ENCODE data around the gene ROBO1. TPM values are rescaled to one million over a fixed set of nuclear protein-coding genes. Genes with fewer than 3 reads are reported as not detected.

The ROBO1 gene
- total and polyA plus RNA-seq, 2 donors (not counting 3 experiments of a cell fraction or from before 2014, with no cell fraction given), result 5.9 to 14.2 TPM

DNA sequence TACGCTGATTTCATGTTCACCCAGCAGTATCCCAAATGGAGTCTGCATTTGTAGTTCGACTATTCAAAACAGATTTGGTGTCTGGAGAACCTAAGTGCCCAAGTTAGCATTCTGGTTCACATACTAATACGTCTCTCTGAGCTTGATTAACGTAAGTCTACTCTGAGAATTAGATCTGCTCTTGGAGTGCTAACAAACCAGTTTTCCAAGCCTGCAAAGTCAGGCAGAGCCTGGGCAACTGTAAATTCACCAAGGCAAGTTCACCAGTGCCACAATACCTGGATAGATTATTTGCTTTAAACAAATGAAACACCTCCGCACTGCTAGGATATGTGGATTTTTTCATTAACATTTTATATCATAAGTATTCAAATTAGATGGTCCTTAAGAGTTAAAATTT lies 912.6 kb downstream of the ROBO1 start:
- no peak overlapping the region for H3K27ac ChIP-seq (ENCODE audit: insufficient read depth, low read depth, low read length)
- TF ChIP-seq FOS (IDR thresholded peaks at IDR 0.05; ENCODE audit: borderline replicate concordance, insufficient read depth, low read length) (no peak), POLR2A (IDR thresholded peaks at IDR 0.05; ENCODE audit: low read depth, low read length) (no peak), POLR2AphosphoS5 (IDR thresholded peaks at IDR 0.05; ENCODE audit: insufficient read depth, low read depth, low read length) (no peak), MYC (IDR thresholded peaks at IDR 0.05; ENCODE audit: low read depth, low read length) (no peak), EZH2 (IDR thresholded peaks at IDR 0.05; ENCODE audit: borderline replicate concordance, low read depth, low read length, severe bottlenecking) (no peak)
- TF ChIP-seq, protein P1, sequence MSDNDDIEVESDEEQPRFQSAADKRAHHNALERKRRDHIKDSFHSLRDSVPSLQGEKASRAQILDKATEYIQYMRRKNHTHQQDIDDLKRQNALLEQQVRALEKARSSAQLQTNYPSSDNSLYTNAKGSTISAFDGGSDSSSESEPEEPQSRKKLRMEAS (IDR thresholded peaks at IDR 0.05; ENCODE audit: insufficient read depth, insufficient read length), result no peak
- no peaks in the 10 kb centered on the region for H3K79me2 ChIP-seq (ENCODE audit: control insufficient read depth, insufficient read depth, low read length)
- intact Hi-C loops (cut with micrococcal nuclease), result loop anchor here (5.0 kb wide), 1 partner anchor 122 kb away; no protein-coding TSS in a partner anchor
- H3K9me3 ChIP-seq (replicated peaks; ENCODE audit: control insufficient read depth, insufficient read depth, low read length), result no peaks in the 10 kb centered on the region
- H3K4me2 ChIP-seq (ENCODE audit: insufficient read depth, low read length), result peak overlapping the region; percentile 72
- no TSS peak for BruUV-seq (replicated peaks)
- no peak for FAIRE-seq
- H3K27me3 ChIP-seq (ENCODE audit: control insufficient read depth in 2 of 2, insufficient read depth in 2 of 2, low read length in 2 of 2), result no peaks in the 10 kb centered on the region
- dilution Hi-C loops (cut with MboI; ENCODE audit: extremely low pct_ligation_motif_present, low sequenced_read_pairs), result no loop called here
- no peak overlapping the region for H3K4me3 ChIP-seq (replicated peaks in 1 of 3; ENCODE audit: insufficient read depth in 1 of 3, low read depth in 1 of 3, low read length in 3 of 3)
- peak; percentile 29 for DNase-seq (ENCODE audit: low read depth, low spot score)
- no peaks in the 10 kb centered on the region for H3K9me1 ChIP-seq (replicated peaks; ENCODE audit: control insufficient read depth, extremely low read depth, insufficient read depth, low read length)
- peaks cover 10% of the 10 kb centered on the region for H3K4me1 ChIP-seq (ENCODE audit: control insufficient read depth, extremely low read depth, insufficient read depth, low read length)
- H3K36me3 ChIP-seq (ENCODE audit: control insufficient read depth in 2 of 2, extremely low read depth in 1 of 2, insufficient read depth in 2 of 2, low read length in 2 of 2), result no peaks in the 10 kb centered on the region
- ChIA-PET POLR2A (no interaction called here), CTCF (interaction anchor here (0.8 to 2.7 kb wide), 3 partner anchors 12 to 178 kb away, joined by 4 to 9 read pairs (median 4); no protein-coding TSS in a partner anchor)
- H3K9ac ChIP-seq (replicated peaks; ENCODE audit: extremely low read depth, insufficient read depth, low read length), result no peak overlapping the region
- no peaks in the 10 kb centered on the region for H4K20me1 ChIP-seq (replicated peaks; ENCODE audit: control insufficient read depth, extremely low read depth, insufficient read depth, low read length)
- peak overlapping the region; percentile 62 for H2AFZ ChIP-seq (ENCODE audit: low read depth, low read length)

DNA sequence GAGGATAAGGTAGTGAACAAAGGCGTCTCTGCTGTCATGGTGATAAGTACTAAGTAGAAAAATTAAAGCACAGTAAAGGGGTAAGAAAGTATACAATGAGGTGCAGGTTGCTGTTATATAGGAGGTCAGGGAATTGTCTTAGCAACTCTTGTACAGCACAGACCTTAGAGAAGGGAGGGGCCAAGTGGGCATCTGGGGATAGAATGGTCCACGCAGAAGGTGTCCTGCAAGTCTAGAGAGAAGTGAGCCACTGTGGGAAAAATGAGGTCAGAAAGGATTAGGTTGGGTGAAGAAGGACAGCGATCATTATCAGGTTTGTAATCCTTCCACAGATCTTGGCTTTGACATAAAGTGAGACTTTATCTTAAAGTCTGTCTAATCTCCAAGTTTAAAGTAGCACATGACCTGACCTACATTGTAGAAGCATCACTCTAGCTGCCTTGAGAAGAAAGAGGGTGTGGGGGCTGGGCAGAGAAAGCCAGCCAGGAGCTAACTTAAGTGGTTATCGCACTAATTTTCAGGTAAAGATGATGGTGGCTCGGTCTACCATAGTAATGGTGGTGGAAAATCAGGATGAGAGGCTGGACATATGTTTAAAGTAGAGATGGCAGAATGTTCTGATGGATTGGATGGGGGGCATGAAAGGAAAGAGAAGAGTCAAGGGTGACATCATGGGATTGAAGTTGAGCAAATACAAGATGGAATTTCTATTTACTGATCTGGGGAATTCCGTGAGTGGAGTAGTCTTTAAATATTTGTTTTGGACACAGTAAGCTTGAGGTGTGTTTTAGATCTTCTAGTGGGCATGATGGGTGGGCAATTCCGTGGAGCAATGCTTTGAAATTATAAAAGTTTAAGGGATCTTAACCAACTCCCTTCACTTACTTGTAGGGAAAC lies 919.2 kb downstream of the ROBO1 start:
- ChIA-PET POLR2A (no interaction called here), CTCF (no interaction called here)
- H3K9me1 ChIP-seq (replicated peaks; ENCODE audit: control insufficient read depth, extremely low read depth, insufficient read depth, low read length), result no peaks in the 10 kb centered on the region
- H3K4me3 ChIP-seq (replicated peaks in 1 of 3; ENCODE audit: insufficient read depth in 1 of 3, low read depth in 1 of 3, low read length in 3 of 3), result no peak overlapping the region
- no peak overlapping the region for H2AFZ ChIP-seq (ENCODE audit: low read depth, low read length)
- DNase-seq (ENCODE audit: low read depth, low spot score) (no peak), FAIRE-seq (no peak)
- H4K20me1 ChIP-seq (replicated peaks; ENCODE audit: control insufficient read depth, extremely low read depth, insufficient read depth, low read length), result no peaks in the 10 kb centered on the region
- no peak overlapping the region for H3K4me2 ChIP-seq (ENCODE audit: insufficient read depth, low read length)
- intact Hi-C loops (cut with micrococcal nuclease), result no loop called here
- H3K9me3 ChIP-seq (replicated peaks; ENCODE audit: control insufficient read depth, insufficient read depth, low read length), result no peaks in the 10 kb centered on the region
- no peak for TF ChIP-seq GATA2 (IDR thresholded peaks at IDR 0.05; ENCODE audit: insufficient read depth, insufficient read length, low read depth, low read length)
- TF ChIP-seq, protein P1 (IDR thresholded peaks at IDR 0.05; ENCODE audit: insufficient read depth, insufficient read length), result no peak
- TF ChIP-seq POLR2A (IDR thresholded peaks at IDR 0.05; ENCODE audit: low read depth, low read length), result no peak
- no peak for TF ChIP-seq MYC (IDR thresholded peaks at IDR 0.05; ENCODE audit: low read depth, low read length)
- TF ChIP-seq JUN (IDR thresholded peaks at IDR 0.05; ENCODE audit: borderline replicate concordance, insufficient read depth, insufficient read length, low read depth), result no peak
- no peak for TF ChIP-seq POLR2AphosphoS5 (IDR thresholded peaks at IDR 0.05; ENCODE audit: insufficient read depth, low read depth, low read length)
- TF ChIP-seq EZH2 (IDR thresholded peaks at IDR 0.05; ENCODE audit: borderline replicate concordance, low read depth, low read length, severe bottlenecking), result no peak
- no peak for TF ChIP-seq FOS (IDR thresholded peaks at IDR 0.05; ENCODE audit: borderline replicate concordance, insufficient read depth, low read length)
- no TSS peak for BruUV-seq (replicated peaks)
- dilution Hi-C loops (cut with MboI; ENCODE audit: extremely low pct_ligation_motif_present, low sequenced_read_pairs), result no loop called here
- no peak overlapping the region for H3K9ac ChIP-seq (replicated peaks; ENCODE audit: extremely low read depth, insufficient read depth, low read length)
- H3K27ac ChIP-seq (ENCODE audit: insufficient read depth, low read depth, low read length), result no peak overlapping the region
- no peaks in the 10 kb centered on the region for H3K36me3 ChIP-seq (ENCODE audit: control insufficient read depth in 2 of 2, extremely low read depth in 1 of 2, insufficient read depth in 2 of 2, low read length in 2 of 2)
- no peaks in the 10 kb centered on the region for H3K27me3 ChIP-seq (ENCODE audit: control insufficient read depth in 2 of 2, insufficient read depth in 2 of 2, low read length in 2 of 2)
- no peaks in the 10 kb centered on the region for H3K79me2 ChIP-seq (ENCODE audit: control insufficient read depth, insufficient read depth, low read length)
- H3K4me1 ChIP-seq (ENCODE audit: control insufficient read depth, extremely low read depth, insufficient read depth, low read length), result no peaks in the 10 kb centered on the region

Measured in endothelial cell of umbilical vein (primary cell).